Neuronal stem cell (in vitro differentiated cells): Measurements from ENCODE around the gene C16orf89.

Source experiments
- DNase-seq: peaks from one replicate; pipeline ENCODE4 v3.0.0-alpha.2; 2013; ENCODE audit warnings: low spot score
- H2AFZ ChIP-seq: one replicate; pipeline ENCODE4 v1.6.1; 2013; ENCODE audit warnings: mild to moderate bottlenecking, low read length, inconsistent platforms
- H2AK5ac ChIP-seq: 2 replicates; pipeline ENCODE4 v1.6.1; 2013; ENCODE audit warnings: low read depth, mild to moderate bottlenecking, inconsistent platforms, low read length, moderate library complexity, mixed read lengths
- H2BK120ac ChIP-seq: 2 replicates; pipeline ENCODE4 v1.6.1; 2013; ENCODE audit warnings: low read depth, mild to moderate bottlenecking, inconsistent platforms, low read length, moderate library complexity, mixed read lengths
- H2BK12ac ChIP-seq: one replicate; pipeline ENCODE4 v1.6.1; 2013; ENCODE audit warnings: low read length, inconsistent platforms
- H2BK15ac ChIP-seq: 2 replicates; pipeline ENCODE4 v1.6.1; 2013; ENCODE audit warnings: mild to moderate bottlenecking, low read length, inconsistent platforms, mixed read lengths
- H2BK5ac ChIP-seq: one replicate; pipeline ENCODE4 v1.6.1; 2013; ENCODE audit warnings: inconsistent platforms, mild to moderate bottlenecking, low read length, moderate library complexity
- H3K14ac ChIP-seq: one replicate; pipeline ENCODE4 v1.6.1; 2013; ENCODE audit warnings: low read length, inconsistent platforms
- H3K18ac ChIP-seq: 2 replicates; pipeline ENCODE4 v1.6.1; 2013; ENCODE audit warnings: low read length, inconsistent platforms
- H3K23ac ChIP-seq: 2 replicates; pipeline ENCODE4 v1.6.1; 2013; ENCODE audit warnings: low read depth, mild to moderate bottlenecking, mixed read lengths, low read length, inconsistent platforms; ENCODE audit not compliant: poor library complexity
- H3K27ac ChIP-seq: replicated peaks from 3 replicates; pipeline ENCODE4 v1.5.1; 2013; ENCODE audit warnings: low read length, inconsistent platforms
- H3K27me3 ChIP-seq, 3 experiments: 2 replicates each; pipeline ENCODE4 v1.6.1; 2013; ENCODE audit warnings: low read length in 3 of 3, mild to moderate bottlenecking in 2 of 3, inconsistent platforms in 1 of 3, low read depth in 1 of 3, mixed read lengths in 1 of 3, moderate library complexity in 1 of 3; ENCODE audit not compliant: control insufficient read depth in 3 of 3, insufficient read depth in 3 of 3
- H3K36me3 ChIP-seq, 2 donors: replicated peaks in 1 of 2; 2 replicates each; pipeline ENCODE4 v1.6.1; 2013; ENCODE audit warnings: low read length in 2 of 2; ENCODE audit not compliant: control insufficient read depth in 2 of 2, insufficient read depth in 2 of 2
- H3K4ac ChIP-seq: 2 replicates; pipeline ENCODE4 v1.6.1; 2013; ENCODE audit warnings: inconsistent platforms, mild to moderate bottlenecking, low read length, moderate library complexity
- H3K4me1 ChIP-seq, 2 donors: 1 replicate in 1 of 2; 2 replicates in 1 of 2; pipeline ENCODE4 v1.6.1; 2013; ENCODE audit warnings: low read length in 2 of 2, low read depth in 1 of 2; ENCODE audit not compliant: control insufficient read depth in 2 of 2, insufficient read depth in 1 of 2
- H3K4me2 ChIP-seq: one replicate; pipeline ENCODE4 v1.6.1; 2013; ENCODE audit warnings: mild to moderate bottlenecking, low read length, inconsistent platforms; ENCODE audit not compliant: insufficient read depth, poor library complexity, severe bottlenecking
- H3K4me3 ChIP-seq, 2 donors: 2 replicates each; pipeline ENCODE4 v1.5.1; 2013; ENCODE audit warnings: low read length in 2 of 2, mild to moderate bottlenecking in 2 of 2, inconsistent platforms in 1 of 2, moderate library complexity in 1 of 2
- H3K79me1 ChIP-seq: one replicate; pipeline ENCODE4 v1.6.1; 2013; ENCODE audit warnings: low read depth, mild to moderate bottlenecking, inconsistent platforms, low read length, moderate library complexity
- H3K9ac ChIP-seq: one replicate; pipeline ENCODE4 v1.6.1; 2013; ENCODE audit warnings: mild to moderate bottlenecking, low read depth, low read length, inconsistent platforms; ENCODE audit not compliant: poor library complexity
- H3K9me3 ChIP-seq, 2 donors: replicated peaks in 1 of 2; 2 replicates each; pipeline versions ENCODE3 to v1.6.1; 2013; ENCODE audit warnings: low read length in 2 of 2, mild to moderate bottlenecking in 2 of 2, inconsistent platforms in 1 of 2, low read depth in 1 of 2, mixed read lengths in 1 of 2, moderate library complexity in 1 of 2; ENCODE audit not compliant: control insufficient read depth in 2 of 2, insufficient read depth in 1 of 2
- H4K8ac ChIP-seq: one replicate; pipeline ENCODE4 v1.6.1; 2013; ENCODE audit warnings: low read depth, mild to moderate bottlenecking, inconsistent platforms, low read length, moderate library complexity
- H4K91ac ChIP-seq: one replicate; pipeline ENCODE4 v1.6.1; 2013; ENCODE audit warnings: low read length, low read depth, mild to moderate bottlenecking, inconsistent platforms; ENCODE audit not compliant: poor library complexity
- WGBS, 2 donors: extraction: QIAGEN DNeasy Blood & Tissue Kit; methylation state at CpG; one replicate each; pipeline ENCODE4 v1.1.7; 2013; ENCODE audit warnings: missing lambda C conversion rate in 2 of 2, mixed read lengths in 1 of 2; ENCODE audit not compliant: insufficient read length in 2 of 2, insufficient replicate concordance in 1 of 2; ENCODE audit errors: extremely low coverage in 2 of 2; 5-methylcytosine and 5-hydroxymethylcytosine counted together

C16orf89 gene

DNA sequence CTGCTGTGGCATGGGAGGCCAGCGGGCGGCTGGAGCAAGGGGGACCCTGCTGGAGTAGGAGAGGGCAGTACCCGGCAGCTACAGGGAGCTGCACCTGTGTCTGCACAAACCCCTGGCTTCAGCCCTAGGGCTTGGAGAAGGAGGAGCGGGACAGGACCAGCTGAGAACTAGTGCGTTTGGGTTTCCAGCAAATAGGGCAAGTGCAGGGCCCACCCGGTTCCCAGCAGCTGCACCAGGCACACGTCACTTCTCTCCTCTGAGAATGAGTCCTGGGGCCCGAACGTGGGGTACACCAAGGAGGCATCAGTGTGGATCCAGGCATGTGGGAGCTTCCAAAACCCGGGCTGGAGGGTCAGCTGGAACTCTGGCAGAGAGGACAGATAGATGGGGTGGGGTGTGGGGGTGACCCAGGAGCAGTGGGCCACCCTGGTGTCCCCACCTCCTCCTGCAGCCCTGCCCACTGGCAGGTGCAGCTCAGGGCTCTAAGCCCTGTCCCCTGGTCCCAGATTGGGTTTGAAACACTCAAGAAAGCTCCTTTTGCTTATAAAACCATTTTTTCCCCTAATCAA is 5.6 kb downstream of the C16orf89 start:
- Histone ChIP-seq H3K36me3 (no peaks in the 10 kb centered on the region), H3K14ac (no peak overlapping the region), H2BK12ac (no peak overlapping the region), H3K4me3 (no peak overlapping the region), H2BK120ac (no peak overlapping the region), H2BK15ac (no peak overlapping the region), H4K8ac (no peak overlapping the region), H3K23ac (no peak overlapping the region), H4K91ac (no peak overlapping the region), H2AFZ (peak overlapping the region; percentile 21), H3K27me3 (peaks cover 0 to 8% (median 2%) of the 10 kb centered on the region in 3 experiments), H3K4me2 (no peak overlapping the region), H2AK5ac (no peak overlapping the region), H3K79me1 (peaks cover 1% of the 10 kb centered on the region), H3K9ac (no peak overlapping the region), H3K27ac (no peak overlapping the region), H2BK5ac (peak overlapping the region; percentile 71), H3K4ac (no peak overlapping the region), H3K18ac (no peak overlapping the region), H3K4me1 (peaks cover 2 to 8% of the 10 kb centered on the region in 2 donors), H3K9me3 (peaks cover 0 to 2% of the 10 kb centered on the region in 2 donors)
- DNase-seq: no peak
- WGBS, 2 donors: no CpG with 5 or more reads among the region's 10 CpGs

DNA sequence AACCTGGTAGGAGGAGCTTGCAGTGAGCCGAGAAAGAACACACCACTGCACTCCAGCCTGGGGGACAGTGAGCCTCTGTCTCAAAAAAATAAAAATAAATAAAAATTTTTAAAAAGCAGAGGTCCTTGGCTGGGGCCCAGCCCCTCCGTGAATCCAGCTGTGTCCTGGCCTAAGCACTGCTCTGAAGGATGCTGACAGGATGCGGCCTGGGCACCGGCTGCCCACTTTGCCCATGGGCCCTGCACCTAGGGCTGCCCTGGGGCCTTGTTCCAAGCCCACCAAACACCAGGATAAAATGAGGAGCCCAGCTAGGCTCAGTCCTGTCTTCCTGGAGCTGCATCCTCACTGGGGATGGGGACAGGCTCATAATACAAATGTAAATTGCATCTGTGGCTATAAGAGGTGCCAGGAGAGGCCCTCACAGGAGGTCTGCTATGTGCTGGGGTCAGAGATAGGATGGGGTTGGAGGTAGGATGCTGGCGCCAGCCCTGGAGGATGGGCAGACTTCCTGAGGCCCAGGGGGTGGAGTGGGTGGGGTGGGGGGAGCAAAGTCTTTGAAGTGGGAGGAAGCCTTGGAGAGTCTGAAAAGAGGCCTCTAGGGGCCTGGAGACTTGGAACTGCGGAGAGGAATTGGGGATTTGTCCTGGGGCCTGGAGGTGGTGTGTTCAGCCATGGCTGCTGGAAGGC is 6.2 kb downstream of the C16orf89 start:
- no peak overlapping the region for H3K4ac ChIP-seq
- H3K18ac ChIP-seq: no peak overlapping the region
- H4K91ac ChIP-seq: no peak overlapping the region
- WGBS, 2 donors: no CpG with 5 or more reads among the region's 6 CpGs
- H3K14ac ChIP-seq: no peak overlapping the region
- H2AFZ ChIP-seq: peak overlapping the region; percentile 21
- no peak overlapping the region for H2BK12ac ChIP-seq
- H3K79me1 ChIP-seq: peaks cover 1% of the 10 kb centered on the region
- no peak overlapping the region for H2BK15ac ChIP-seq
- peak overlapping the region; percentile 71 for H2BK5ac ChIP-seq
- H3K9me3 ChIP-seq: peaks cover 0 to 2% of the 10 kb centered on the region in 2 donors
- H3K23ac ChIP-seq: no peak overlapping the region
- H3K27me3 ChIP-seq: peaks cover 0 to 4% (median 2%) of the 10 kb centered on the region in 3 experiments
- no peaks in the 10 kb centered on the region for H3K36me3 ChIP-seq
- no peak overlapping the region for H4K8ac ChIP-seq
- no peak overlapping the region for H3K9ac ChIP-seq
- H2AK5ac ChIP-seq: no peak overlapping the region
- no peak overlapping the region for H3K4me3 ChIP-seq
- no peak overlapping the region for H2BK120ac ChIP-seq
- H3K4me1 ChIP-seq: peaks cover 2 to 8% of the 10 kb centered on the region in 2 donors
- no peak overlapping the region for H3K4me2 ChIP-seq
- H3K27ac ChIP-seq: no peak overlapping the region
- no peak for DNase-seq

DNA sequence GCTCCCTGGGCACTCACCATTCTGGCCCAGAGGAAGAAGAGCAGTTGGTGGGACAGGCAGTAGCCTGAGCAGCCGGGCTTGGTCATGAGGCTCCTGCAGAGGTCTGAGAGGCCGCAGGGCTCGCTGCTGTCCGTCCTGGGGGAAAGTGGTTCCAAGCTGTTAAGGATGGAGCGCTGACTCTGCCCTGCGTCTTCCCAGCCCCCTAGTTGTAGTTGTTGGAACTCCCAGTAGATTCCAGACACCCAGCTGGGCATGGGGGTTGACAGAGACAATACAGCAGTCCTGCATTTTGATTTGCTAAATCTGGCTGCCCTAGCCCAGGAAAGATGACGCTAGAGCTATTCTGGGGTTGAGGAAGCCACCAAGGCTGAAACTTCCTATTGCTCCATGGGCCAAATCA is 7.3 kb downstream of the C16orf89 start:
- Histone ChIP-seq H2BK120ac (no peak overlapping the region), H3K27ac (no peak overlapping the region), H3K23ac (no peak overlapping the region), H4K8ac (no peak overlapping the region), H3K4me1 (peaks cover 2 to 8% of the 10 kb centered on the region in 2 donors), H3K27me3 (peaks cover 0 to 2% (median 0%) of the 10 kb centered on the region in 3 experiments), H3K9ac (no peak overlapping the region), H2BK5ac (peak overlapping the region; percentile 13), H3K9me3 (peaks cover 0 to 2% of the 10 kb centered on the region in 2 donors), H3K18ac (peak overlapping the region; percentile 31), H4K91ac (no peak overlapping the region), H2AK5ac (peak overlapping the region; percentile 8), H2AFZ (peak overlapping the region; percentile 43), H3K4me2 (no peak overlapping the region), H2BK15ac (peak overlapping the region; percentile 9), H3K36me3 (no peaks in the 10 kb centered on the region), H3K4me3 (no peak overlapping the region), H3K79me1 (peaks cover 1% of the 10 kb centered on the region), H2BK12ac (no peak overlapping the region), H3K14ac (no peak overlapping the region), H3K4ac (no peak overlapping the region)
- peak; percentile 48 for DNase-seq
- no CpG with 5 or more reads among the region's 7 CpGs for WGBS, 2 donors

DNA sequence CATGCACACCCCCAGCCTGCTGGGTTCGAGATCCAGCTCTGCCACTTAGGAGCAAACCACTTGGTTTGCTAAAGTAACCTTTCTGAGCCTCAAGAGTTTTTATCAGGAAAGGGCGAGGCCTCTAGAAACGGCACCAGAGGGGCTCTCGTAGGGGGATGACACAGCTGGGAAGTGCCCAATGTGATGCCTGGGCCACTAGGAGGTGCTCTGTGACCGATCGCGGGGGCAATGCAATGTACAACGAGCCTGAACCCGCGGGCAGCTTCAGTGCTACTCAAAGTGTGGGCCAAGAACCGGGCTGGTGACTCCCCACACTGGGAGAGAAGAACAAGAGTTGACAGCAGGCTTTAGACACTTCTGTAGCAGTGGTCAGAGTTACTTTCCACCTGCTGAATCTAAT is 9.4 kb downstream of the C16orf89 start:
- Histone ChIP-seq H3K23ac (no peak overlapping the region), H3K18ac (no peak overlapping the region), H2BK120ac (no peak overlapping the region), H2BK12ac (no peak overlapping the region), H3K9me3 (peaks cover 0 to 2% of the 10 kb centered on the region in 2 donors), H3K79me1 (no peaks in the 10 kb centered on the region), H2AK5ac (no peak overlapping the region), H3K4me3 (no peak overlapping the region), H3K36me3 (no peaks in the 10 kb centered on the region), H3K27me3 (no peaks in the 10 kb centered on the region), H3K4ac (no peak overlapping the region), H3K4me1 (peaks cover 2 to 8% of the 10 kb centered on the region in 2 donors), H3K27ac (no peak overlapping the region), H4K91ac (no peak overlapping the region), H3K4me2 (no peak overlapping the region), H3K14ac (no peak overlapping the region), H3K9ac (no peak overlapping the region), H2BK15ac (no peak overlapping the region), H4K8ac (no peak overlapping the region), H2AFZ (peak overlapping the region; percentile 51), H2BK5ac (no peak overlapping the region)
- no CpG with 5 or more reads among the region's 11 CpGs for WGBS, 2 donors
- no peak for DNase-seq
